ENCODE measurements around the gene PITX2.

- TF ChIP-seq POLR2A (IDR thresholded peaks at IDR 0.05) (no peak), CTCF (IDR thresholded peaks at IDR 0.05) (no peak)
Observed at GRCh38 chr4:110622841-110623717, at the start of gene PITX2.

Data from lower leg skin (tissue), 3 donors.